CD4-positive, alpha-beta T cell treated with Interleukin-12 subunit alpha and Interleukin-12 subunit beta, for 1 hour (primary cell): ENCODE results near the gene RRAGB.
A peak's percentile ranks its signal among the peaks of the same experiment; 100 is the strongest.
"Not testable (repeated sequence)": the region's sequence is repeated elsewhere in the genome, so short reads cannot be mapped to it uniquely, and the experiment has no call there.

Source experiments
- DNase-seq: peaks from one replicate; pipeline ENCODE4 v3.0.0-alpha.2; 2020

The RRAGB gene, protein sequence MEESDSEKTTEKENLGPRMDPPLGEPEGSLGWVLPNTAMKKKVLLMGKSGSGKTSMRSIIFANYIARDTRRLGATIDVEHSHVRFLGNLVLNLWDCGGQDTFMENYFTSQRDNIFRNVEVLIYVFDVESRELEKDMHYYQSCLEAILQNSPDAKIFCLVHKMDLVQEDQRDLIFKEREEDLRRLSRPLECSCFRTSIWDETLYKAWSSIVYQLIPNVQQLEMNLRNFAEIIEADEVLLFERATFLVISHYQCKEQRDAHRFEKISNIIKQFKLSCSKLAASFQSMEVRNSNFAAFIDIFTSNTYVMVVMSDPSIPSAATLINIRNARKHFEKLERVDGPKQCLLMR

DNA sequence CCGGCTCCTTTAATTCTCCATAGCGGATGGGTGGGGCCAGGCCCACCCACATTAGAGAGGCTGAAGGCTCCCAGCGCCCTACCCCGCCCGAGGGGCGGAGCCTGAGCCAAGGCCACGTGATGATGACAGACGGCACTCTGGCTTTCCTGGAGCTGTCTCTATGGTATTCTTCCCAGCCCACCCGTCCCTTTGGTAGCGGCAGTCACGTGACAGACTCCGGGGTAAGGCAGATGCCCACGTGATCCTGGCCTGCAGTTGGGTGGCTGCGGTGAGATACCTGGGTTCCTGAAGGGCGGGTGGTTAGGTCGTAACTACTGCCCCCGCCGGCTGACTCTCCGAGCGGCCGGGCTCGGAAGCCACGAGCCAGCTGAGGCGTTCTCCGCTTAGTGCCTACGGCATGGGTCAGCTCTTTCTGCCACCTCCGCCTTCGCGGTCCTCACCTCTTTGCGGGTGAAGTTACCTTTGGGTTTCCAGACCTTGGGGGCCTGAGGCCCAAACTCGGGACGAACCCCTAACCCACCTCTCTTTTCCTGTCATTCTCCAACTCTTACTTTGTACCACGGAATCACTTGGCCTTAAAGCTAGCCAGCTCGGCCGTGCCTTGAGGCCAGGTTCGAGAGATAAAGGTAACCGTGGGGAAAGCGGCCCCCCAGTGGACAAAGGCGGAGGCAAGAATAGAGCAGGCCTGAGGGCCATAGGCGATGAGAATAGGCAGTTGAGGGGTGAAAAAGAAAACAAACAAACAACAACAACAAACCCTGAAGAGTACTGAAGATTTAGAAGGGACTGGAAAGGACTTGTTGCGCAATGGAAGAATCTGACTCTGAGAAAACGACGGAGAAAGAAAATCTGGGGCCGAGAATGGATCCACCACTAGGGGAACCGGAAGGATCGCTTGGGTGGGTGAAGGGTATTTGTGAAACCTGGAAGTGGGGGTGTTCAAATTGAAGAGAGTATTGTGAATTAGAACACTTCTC is at the start of gene RRAGB:
Gene RRAGB (plus strand): TSS at position 229 of the 977 bp plus-strand sequence. CDS start 579 bp downstream, at position 808.
- DNase-seq: peak; percentile 94

- DNase-seq: no peak
These were observed 49.5 kb upstream of the RRAGB start for GRCh38 chrX:55668084-55668483.

- not testable (repeated sequence) for DNase-seq
These were observed 29.0 kb upstream of the RRAGB start for GRCh38 chrX:55688579-55688978.

DNA sequence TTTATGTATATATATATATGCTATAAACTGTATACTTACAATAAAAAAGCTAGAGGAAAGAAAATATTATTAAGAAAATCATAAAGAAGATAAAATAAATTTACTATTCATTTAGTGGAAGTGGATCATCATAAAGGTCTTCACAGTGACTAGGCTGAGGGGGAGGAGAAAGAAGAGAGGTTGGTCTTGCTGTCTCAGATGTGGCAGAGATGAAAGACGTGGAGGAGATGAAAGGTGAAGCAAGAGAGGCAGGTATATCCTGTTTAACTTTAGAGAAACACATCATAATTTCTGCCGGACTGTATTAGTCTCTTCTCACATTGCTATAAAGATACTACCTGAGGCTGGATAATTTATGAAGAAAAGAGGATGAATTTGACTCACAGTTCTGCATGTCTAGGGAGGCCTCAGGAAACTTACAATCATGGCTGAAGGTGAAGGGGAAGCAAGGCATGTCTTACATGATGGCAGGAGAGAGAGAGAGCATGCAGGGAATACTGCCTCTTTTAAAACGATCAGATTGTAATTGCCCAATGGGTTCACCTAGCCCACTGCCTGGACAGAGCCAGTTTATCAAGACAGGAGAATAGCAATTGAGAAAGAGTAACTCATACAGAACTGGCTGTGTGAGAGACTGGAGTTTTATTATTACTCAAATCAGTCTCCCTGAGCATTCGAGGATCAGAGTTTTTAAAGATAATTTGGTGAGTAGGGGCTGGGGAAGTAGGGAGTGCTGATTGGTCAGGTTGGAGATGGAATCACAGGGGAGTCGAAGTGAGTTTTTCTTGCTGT is 22.1 kb upstream of the RRAGB start:
- peak; percentile 34 for DNase-seq

GRCh38 chrX:55697381-55697780 is 20.2 kb upstream of the RRAGB start:
- DNase-seq: no peak

DNA sequence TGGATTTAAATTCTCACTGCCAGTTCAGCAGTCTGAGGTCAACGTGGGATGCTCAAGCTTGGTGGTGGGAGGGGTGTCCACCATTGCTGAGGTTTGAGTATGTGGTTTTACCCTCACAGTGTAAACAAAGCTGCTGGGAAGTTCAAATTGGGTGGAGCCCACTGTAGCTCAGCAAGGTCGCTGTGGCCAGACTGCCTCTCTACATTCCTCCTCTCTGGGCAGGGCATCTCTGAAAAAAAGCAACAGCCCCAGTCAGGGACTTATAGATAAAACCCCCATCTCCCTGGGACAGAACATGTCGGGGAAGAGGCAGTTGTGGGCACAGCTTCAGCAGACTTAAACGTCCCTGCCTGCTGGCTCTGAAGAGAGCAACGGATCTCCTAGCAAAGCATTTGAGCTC is 14.9 kb upstream of the RRAGB start:
- DNase-seq: no peak

- not testable (repeated sequence) for DNase-seq
These were observed 14.1 kb upstream of the RRAGB start for GRCh38 chrX:55703436-55703835.

GRCh38 chrX:55705066-55705465 is 12.5 kb upstream of the RRAGB start:
- not testable (repeated sequence) for DNase-seq

- DNase-seq: no peak
These were observed 7.8 kb upstream of the RRAGB start for GRCh38 chrX:55709735-55710134.

- no peak for DNase-seq
These were observed 6.8 kb upstream of the RRAGB start for GRCh38 chrX:55710701-55711100.

GRCh38 chrX:55713631-55714030 is 3.9 kb upstream of the RRAGB start:
- DNase-seq: no peak

DNA sequence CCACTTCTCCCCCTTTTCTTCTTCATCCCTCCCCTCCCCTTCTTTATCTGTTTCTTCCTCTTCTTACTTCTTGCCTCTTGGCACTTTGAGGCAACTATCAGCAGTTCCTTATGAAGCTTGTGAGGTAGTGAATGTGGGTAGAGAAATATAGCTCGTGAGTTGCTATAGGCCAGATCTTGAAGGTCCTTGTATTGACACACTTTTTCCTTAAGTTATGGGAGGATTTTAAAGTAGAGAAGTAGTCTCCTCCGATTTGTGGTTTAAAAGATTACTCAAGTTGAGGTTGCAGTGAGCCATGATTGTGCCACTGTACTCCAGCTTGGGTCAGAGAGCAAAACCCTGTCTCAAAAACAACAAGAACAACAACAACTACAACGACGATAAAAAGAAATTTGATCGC is 3.4 kb upstream of the RRAGB start:
- DNase-seq: no peak

GRCh38 chrX:55715847-55716246 is 1.7 kb upstream of the RRAGB start:
- no peak for DNase-seq

GRCh38 chrX:55716937-55717336 is 612 bp upstream of the RRAGB start:
- DNase-seq: no peak

- DNase-seq: no peak
These were observed 14.3 kb downstream of the RRAGB start for GRCh38 chrX:55731826-55732225.

- DNase-seq: no peak
These were observed 21.4 kb downstream of the RRAGB start for GRCh38 chrX:55738969-55739368.

GRCh38 chrX:55742649-55743048 is 25.1 kb downstream of the RRAGB start:
- DNase-seq: no peak

GRCh38 chrX:55748463-55748862 is 30.9 kb downstream of the RRAGB start:
- not testable (repeated sequence) for DNase-seq

DNA sequence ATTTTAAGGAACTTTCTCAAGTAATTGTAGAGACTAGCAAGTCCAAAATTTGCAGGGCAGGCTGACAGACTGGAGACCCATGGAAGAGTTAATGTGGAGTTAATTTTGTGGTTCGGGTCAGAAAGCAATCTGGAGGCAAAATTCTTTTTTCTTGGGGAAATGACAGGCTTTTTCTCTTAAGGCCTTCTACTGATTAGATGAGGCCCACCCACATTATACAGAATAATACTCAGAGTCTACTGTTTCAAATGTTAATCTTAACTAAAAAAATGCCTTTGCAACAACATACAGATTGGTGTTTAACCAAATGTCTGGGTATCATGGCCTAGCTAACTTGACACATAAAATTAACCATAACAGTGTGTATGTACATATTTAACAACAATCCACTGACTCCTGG is 32.7 kb downstream of the RRAGB start:
- DNase-seq: no peak

DNA sequence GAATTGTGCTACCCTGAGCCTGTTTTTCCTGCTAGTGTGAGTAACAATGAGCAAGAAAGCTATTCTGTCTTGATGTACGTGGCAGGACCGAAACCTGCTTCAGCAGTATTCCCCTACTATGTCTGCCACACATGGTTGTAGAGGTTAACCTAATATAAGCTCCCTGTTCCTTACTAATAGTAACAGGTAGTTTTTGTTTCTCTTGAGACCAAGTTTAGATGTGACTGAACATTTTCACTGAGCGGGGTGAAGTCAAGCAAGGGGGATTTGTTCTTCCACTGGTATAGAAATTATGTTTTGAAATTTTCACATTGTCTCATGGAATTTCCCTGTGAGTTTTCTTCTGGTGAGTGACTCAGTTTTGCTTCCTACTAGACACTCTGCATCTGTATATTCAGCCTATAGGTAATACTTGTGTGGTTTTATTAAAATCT is 37.3 kb downstream of the RRAGB start:
- no peak for DNase-seq

GRCh38 chrX:55758033-55758432 is 40.5 kb downstream of the RRAGB start:
- DNase-seq: no peak

DNA sequence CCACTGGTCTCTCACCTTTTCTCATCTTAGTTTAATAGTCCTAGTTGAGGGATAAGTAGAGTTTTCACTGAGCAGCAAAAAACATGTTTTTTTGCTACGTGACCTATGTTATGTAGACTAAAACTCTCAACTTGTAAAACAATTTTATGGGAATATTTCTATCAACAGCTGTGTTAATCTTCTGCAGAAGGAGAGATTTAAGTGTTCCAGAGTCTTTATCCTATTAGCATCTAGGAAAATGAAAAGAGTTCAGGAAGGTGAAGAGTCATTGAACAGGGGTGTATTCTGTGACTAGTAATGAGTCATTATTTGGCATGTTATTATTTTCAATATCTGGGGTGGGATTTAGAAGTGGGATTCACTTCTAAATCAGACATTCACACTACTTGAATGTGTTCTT is 41.9 kb downstream of the RRAGB start:
- no peak for DNase-seq

DNA sequence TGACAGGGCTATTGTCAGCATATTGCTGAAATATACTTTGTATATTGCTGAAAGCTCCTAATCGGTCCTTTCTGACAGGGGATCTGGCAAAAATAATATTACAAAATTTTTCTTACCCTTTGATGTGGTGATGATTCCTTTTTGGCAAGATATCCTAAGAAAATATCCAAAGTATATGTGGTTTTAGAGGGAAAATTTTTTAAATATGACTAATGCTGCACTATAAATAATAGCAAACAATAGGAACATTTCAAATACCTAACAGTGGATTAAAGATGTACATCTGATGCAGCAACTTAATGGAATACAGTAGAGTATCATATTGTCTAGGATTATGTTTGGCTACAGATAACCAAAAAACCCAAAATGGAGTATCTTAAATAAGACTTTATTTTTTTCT is 49.6 kb downstream of the RRAGB start:
- DNase-seq: no peak
